K562 (cell line): ENCODE results near the gene ATL1. TPM values are rescaled to one million over a fixed set of nuclear protein-coding genes. Genes with fewer than 3 reads are reported as not detected.
A peak's percentile ranks its signal among the peaks of the same experiment; 100 is the strongest.

ENCODE experiments used
- BRD4 ChIP-seq: fragments of 200-600 bp; sonication (generic); IDR thresholded peaks from 2 replicates; pipeline ENCODE4 v1.6.1; 2017; ENCODE audit warnings: inconsistent platforms
- CBFB ChIP-seq: sonication (generic); formaldehyde crosslinking; IDR thresholded peaks from 2 replicates; pipeline ENCODE4 v1.4.0; 2020; ENCODE audit warnings: mild to moderate bottlenecking, missing genetic modification reagents
- HOXB6 ChIP-seq: fragments of 250-450 bp; sonication (Bioruptor Pico); IDR thresholded peaks from 2 replicates; pipeline ENCODE4 v1.5.1; 2022; ENCODE audit warnings: mild to moderate bottlenecking, borderline replicate concordance
- JUND ChIP-seq, 2 experiments: IDR thresholded peaks; 2 replicates in 1 of 2; 3 replicates in 1 of 2; pipeline ENCODE4 v1.6.1; 2011; ENCODE audit warnings: borderline replicate concordance in 2 of 2, low read depth in 2 of 2, low read length in 2 of 2, improper control_type of control experiment in 1 of 2, missing biosample characterization in 1 of 2, missing genetic modification characterization in 1 of 2, missing genetic modification reagents in 1 of 2
- PHTF2 ChIP-seq: fragments of 250-450 bp; sonication (Bioruptor Pico); IDR thresholded peaks from 2 replicates; pipeline ENCODE4 v1.5.0; 2021; ENCODE audit warnings: mild to moderate bottlenecking
- POLR2H ChIP-seq: IDR thresholded peaks from 2 replicates; pipeline ENCODE4 v1.6.1; 2016; ENCODE audit warnings: missing genetic modification characterization, low read depth, mild to moderate bottlenecking, control low read depth, missing compliant biosample characterization, moderate library complexity
- PPARD ChIP-seq: fragments of 250-450 bp; sonication (Bioruptor Pico); IDR thresholded peaks from 2 replicates; pipeline ENCODE4 v1.8.0; 2022; ENCODE audit warnings: inconsistent platforms, mild to moderate bottlenecking, moderate library complexity
- SAFB2 ChIP-seq: fragments of 200-400 bp; formaldehyde crosslinking; IDR thresholded peaks from 2 replicates; pipeline ENCODE4 v1.6.1; 2018; ENCODE audit warnings: borderline replicate concordance, low read length, low read depth, moderate library complexity; ENCODE audit not compliant: severe bottlenecking
- TRIM28 ChIP-seq: fragments of 450-650 bp; IDR thresholded peaks from 2 replicates; pipeline ENCODE4 v1.6.1; 2017
- ZKSCAN3 ChIP-seq: fragments of 250-450 bp; sonication (Bioruptor Pico); IDR thresholded peaks from 2 replicates; pipeline ENCODE4 v1.4.0; 2020
- polyA plus RNA-seq, 8 experiments: library from polyadenylated mRNA; depleted of rRNA in 4 of 8; stranded (reverse) in 5 of 8; unstranded in 3 of 8; fragments of >200 nt; fragmentation: Nextera tagmentation in 2 of 8; fragmentation: Illumina TruSeq in 1 of 8; extraction: Ambion mirVana in 2 of 8; extraction: Trizol in 1 of 8; gene quantifications; 2 replicates each; pipeline versions ENCODE4 v1.2.1 to v1.2.3, GENCODE V29; 2011 to 2014; ENCODE audit warnings: inconsistent platforms in 1 of 8, missing spikeins in 1 of 8
- total RNA-seq, 7 experiments: library from RNA; depleted of rRNA in 6 of 7; stranded (reverse); fragments of >200 nt in 6 of 7; fragmentation: Illumina TruSeq in 2 of 7; extraction: Trizol in 2 of 7; gene quantifications; 2 replicates each; pipeline versions ENCODE4 v1.2.1 to v1.2.3, GENCODE V29; 2011 to 2021; ENCODE audit warnings: low replicate concordance in 1 of 7
- TF ChIP-seq, protein P1 (sequence below): fragments of 450-650 bp; IDR thresholded peaks from 2 replicates; pipeline ENCODE4 v1.6.1; 2016; ENCODE audit warnings: low read depth
- TF ChIP-seq, protein P2 (sequence below): fragments of 450-650 bp; conservative IDR thresholded peaks from 2 replicates; pipeline ENCODE4 v1.6.1; 2016; ENCODE audit warnings: missing genetic modification characterization, low read depth, mild to moderate bottlenecking, missing compliant biosample characterization, moderate library complexity
- TF ChIP-seq, protein P3 (sequence below): fragments of 450-650 bp; IDR thresholded peaks from 2 replicates; pipeline ENCODE4 v1.6.1; 2018; ENCODE audit warnings: mild to moderate bottlenecking, low read depth; ENCODE audit not compliant: partially characterized antibody
- TF ChIP-seq, protein P4 (sequence below): IDR thresholded peaks from 3 replicates; pipeline ENCODE4 v1.6.1; 2011; ENCODE audit warnings: borderline replicate concordance, mild to moderate bottlenecking; ENCODE audit not compliant: insufficient read length, insufficient read depth

ATL1 gene
- total and polyA plus RNA-seq, 9 of the 15 experiments (the other 6 are each of a cell fraction or from before 2014, with no cell fraction given), result 0.04 to 0.16 (median 0.07) TPM; not detected in 4

DNA sequence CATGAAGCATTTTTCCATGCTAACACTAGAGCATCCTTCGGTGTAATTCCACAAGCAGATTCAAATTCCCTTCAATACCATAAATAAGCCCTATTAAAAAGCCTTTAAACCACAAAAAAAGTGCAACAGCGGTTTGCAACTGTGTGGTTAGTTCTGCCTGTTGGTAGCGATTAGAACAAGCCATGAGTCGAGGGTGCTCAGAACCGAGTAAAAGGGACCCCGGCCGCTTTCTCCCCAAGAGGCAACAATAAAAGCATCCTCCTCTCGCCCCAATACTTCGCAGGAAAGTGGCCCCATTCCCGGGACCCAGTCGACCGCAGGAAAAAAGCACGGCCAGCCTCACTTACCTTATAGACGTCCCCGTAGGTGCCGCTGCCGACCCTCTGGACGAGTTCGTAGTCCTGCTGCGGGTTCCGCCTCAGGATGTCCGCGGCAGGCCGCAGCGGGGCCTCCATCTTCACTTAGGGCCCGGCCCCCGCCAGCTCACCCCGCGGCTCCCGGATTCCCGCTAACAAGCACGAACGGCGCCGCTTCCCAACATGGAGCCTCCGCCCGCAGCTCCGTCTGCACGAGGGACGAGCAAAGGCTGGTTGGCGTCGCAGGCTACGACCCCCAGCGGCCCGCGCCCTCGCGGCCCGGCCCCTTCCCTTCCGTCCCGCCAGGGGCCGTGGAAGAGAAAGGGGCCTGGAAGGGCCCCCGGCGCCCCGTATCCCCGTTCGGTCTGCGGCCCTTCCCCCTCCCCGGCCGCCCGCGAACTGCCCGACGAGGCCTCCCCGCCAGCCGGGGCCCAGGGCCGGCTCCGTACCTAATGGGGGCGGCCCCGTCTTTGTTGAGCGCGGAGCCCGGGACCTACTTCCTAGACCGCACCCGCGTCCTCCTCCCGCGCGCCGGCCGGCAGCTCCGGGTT, 28.1 kb upstream of the ATL1 start (continued):
- TF ChIP-seq, protein P1, sequence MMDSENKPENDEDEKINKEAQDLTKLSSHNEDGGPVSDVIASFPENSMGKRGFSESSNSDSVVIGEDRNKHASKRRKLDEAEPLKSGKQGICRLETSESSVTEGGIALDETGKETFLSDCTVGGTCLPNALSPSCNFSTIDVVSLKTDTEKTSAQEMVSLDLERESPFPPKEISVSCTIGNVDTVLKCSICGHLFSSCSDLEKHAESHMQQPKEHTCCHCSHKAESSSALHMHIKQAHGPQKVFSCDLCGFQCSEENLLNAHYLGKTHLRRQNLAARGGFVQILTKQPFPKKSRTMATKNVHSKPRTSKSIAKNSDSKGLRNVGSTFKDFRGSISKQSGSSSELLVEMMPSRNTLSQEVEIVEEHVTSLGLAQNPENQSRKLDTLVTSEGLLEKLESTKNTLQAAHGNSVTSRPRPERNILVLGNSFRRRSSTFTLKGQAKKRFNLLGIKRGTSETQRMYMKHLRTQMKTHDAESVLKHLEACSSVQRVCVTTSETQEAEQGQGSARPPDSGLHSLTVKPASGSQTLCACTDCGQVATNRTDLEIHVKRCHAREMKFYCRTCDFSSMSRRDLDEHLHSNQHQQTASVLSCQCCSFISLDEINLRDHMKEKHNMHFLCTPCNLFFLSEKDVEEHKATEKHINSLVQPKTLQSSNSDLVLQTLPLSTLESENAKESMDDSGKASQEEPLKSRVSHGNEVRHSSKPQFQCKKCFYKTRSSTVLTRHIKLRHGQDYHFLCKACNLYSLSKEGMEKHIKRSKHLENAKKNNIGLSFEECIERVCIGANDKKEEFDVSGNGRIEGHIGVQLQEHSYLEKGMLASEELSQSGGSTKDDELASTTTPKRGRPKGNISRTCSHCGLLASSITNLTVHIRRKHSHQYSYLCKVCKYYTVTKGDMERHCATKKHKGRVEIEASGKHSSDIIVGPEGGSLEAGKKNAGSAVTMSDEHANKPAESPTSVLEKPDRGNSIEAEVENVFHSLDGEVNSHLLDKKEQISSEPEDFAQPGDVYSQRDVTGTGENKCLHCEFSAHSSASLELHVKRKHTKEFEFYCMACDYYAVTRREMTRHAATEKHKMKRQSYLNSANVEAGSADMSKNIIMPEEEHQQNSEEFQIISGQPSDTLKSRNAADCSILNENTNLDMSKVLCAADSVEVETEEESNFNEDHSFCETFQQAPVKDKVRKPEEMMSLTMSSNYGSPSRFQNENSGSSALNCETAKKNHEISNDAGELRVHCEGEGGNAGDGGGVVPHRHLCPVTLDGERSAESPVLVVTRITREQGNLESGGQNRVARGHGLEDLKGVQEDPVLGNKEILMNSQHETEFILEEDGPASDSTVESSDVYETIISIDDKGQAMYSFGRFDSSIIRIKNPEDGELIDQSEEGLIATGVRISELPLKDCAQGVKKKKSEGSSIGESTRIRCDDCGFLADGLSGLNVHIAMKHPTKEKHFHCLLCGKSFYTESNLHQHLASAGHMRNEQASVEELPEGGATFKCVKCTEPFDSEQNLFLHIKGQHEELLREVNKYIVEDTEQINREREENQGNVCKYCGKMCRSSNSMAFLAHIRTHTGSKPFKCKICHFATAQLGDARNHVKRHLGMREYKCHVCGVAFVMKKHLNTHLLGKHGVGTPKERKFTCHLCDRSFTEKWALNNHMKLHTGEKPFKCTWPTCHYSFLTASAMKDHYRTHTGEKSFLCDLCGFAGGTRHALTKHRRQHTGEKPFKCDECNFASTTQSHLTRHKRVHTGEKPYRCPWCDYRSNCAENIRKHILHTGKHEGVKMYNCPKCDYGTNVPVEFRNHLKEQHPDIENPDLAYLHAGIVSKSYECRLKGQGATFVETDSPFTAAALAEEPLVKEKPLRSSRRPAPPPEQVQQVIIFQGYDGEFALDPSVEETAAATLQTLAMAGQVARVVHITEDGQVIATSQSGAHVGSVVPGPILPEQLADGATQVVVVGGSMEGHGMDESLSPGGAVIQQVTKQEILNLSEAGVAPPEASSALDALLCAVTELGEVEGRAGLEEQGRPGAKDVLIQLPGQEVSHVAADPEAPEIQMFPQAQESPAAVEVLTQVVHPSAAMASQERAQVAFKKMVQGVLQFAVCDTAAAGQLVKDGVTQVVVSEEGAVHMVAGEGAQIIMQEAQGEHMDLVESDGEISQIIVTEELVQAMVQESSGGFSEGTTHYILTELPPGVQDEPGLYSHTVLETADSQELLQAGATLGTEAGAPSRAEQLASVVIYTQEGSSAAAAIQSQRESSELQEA, result no peak
- no peak for TF ChIP-seq SAFB2
- 0 out of 2 replicates have a peak, but pooled peaks have one; percentile 50 for TF ChIP-seq CBFB (CRISPR knock-in tag)
- no peak for TF ChIP-seq PPARD (CRISPR knock-in tag)
- TF ChIP-seq, protein P2, sequence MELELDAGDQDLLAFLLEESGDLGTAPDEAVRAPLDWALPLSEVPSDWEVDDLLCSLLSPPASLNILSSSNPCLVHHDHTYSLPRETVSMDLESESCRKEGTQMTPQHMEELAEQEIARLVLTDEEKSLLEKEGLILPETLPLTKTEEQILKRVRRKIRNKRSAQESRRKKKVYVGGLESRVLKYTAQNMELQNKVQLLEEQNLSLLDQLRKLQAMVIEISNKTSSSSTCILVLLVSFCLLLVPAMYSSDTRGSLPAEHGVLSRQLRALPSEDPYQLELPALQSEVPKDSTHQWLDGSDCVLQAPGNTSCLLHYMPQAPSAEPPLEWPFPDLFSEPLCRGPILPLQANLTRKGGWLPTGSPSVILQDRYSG (tag), result no peak
- no peak for TF ChIP-seq TRIM28
- no peak for TF ChIP-seq BRD4
- TF ChIP-seq ZKSCAN3 (CRISPR knock-in tag), result no peak
- TF ChIP-seq, protein P3, sequence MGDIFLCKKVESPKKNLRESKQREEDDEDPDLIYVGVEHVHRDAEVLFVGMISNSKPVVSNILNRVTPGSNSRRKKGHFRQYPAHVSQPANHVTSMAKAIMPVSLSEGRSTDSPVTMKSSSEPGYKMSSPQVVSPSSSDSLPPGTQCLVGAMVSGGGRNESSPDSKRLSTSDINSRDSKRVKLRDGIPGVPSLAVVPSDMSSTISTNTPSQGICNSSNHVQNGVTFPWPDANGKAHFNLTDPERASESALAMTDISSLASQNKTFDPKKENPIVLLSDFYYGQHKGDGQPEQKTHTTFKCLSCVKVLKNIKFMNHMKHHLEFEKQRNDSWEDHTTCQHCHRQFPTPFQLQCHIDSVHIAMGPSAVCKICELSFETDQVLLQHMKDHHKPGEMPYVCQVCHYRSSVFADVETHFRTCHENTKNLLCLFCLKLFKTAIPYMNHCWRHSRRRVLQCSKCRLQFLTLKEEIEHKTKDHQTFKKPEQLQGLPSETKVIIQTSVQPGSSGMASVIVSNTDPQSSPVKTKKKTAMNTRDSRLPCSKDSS, result no peak
- TF ChIP-seq HOXB6 (CRISPR knock-in tag), result no peak
- no peak for TF ChIP-seq POLR2H
- TF ChIP-seq, protein P4, sequence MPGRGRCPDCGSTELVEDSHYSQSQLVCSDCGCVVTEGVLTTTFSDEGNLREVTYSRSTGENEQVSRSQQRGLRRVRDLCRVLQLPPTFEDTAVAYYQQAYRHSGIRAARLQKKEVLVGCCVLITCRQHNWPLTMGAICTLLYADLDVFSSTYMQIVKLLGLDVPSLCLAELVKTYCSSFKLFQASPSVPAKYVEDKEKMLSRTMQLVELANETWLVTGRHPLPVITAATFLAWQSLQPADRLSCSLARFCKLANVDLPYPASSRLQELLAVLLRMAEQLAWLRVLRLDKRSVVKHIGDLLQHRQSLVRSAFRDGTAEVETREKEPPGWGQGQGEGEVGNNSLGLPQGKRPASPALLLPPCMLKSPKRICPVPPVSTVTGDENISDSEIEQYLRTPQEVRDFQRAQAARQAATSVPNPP, result no peak
- no peak for TF ChIP-seq JUND (IDR thresholded peaks at IDR 0.05; ENCODE audit: borderline replicate concordance, low read depth, low read length)
- no peak for TF ChIP-seq JUND (tag; IDR thresholded peaks at IDR 0.05; ENCODE audit: borderline replicate concordance, low read depth, low read length)
- no peak for TF ChIP-seq PHTF2 (CRISPR knock-in tag)
